Chondrocyte (in vitro differentiated cells): Measurements from ENCODE around the gene ITPR2. TPM values are rescaled to one million over a fixed set of nuclear protein-coding genes. Genes with fewer than 3 reads are reported as not detected.
A peak's percentile ranks its signal among the peaks of the same experiment; 100 is the strongest.

Source experiments
- DNase-seq: peaks from one replicate; pipeline ENCODE4 v3.0.0; 2021; ENCODE audit warnings: mixed read lengths, low spot score
- H3K27ac Mint-ChIP-seq: one replicate; pipeline ENCODE4 v1.8.0; 2021; ENCODE audit warnings: mild to moderate bottlenecking, moderate library complexity, mixed read lengths; ENCODE audit not compliant: unreplicated experiment
- H3K27me3 Mint-ChIP-seq: 2 replicates; pipeline ENCODE4 v1.8.0; 2021; ENCODE audit warnings: low read depth, mixed read lengths
- H3K36me3 Mint-ChIP-seq: 2 replicates; pipeline ENCODE4 v1.8.0; 2021; ENCODE audit warnings: low read depth, mixed read lengths
- H3K4me1 Mint-ChIP-seq: 2 replicates; pipeline ENCODE4 v1.8.0; 2021; ENCODE audit warnings: low read depth, mild to moderate bottlenecking, mixed read lengths
- H3K4me3 Mint-ChIP-seq: one replicate; pipeline ENCODE4 v1.8.0; 2021; ENCODE audit warnings: mild to moderate bottlenecking, moderate library complexity, mixed read lengths; ENCODE audit not compliant: unreplicated experiment
- H3K9me3 Mint-ChIP-seq: 2 replicates; pipeline ENCODE4 v1.8.0; 2021; ENCODE audit warnings: low read depth, mixed read lengths
- CTCF ChIP-seq: fragments of 200-600 bp; sonication (generic); IDR thresholded peaks from 2 replicates; pipeline ENCODE4 v1.5.0; 2021; ENCODE audit warnings: antibody characterized with exemption, mild to moderate bottlenecking, moderate library complexity
- total RNA-seq: library from RNA; stranded (reverse); gene quantifications from 3 replicates; pipeline ENCODE4 v1.2.1, GENCODE V29; 2021

Gene ITPR2
- total RNA-seq, 1 donor from 2014 or later = 18.7 TPM

- no peak for DNase-seq
- Mint-ChIP-seq H3K27me3 (no peaks in the 10 kb centered on the region), H3K27ac (no peak overlapping the region), H3K4me1 (no peaks in the 10 kb centered on the region), H3K4me3 (no peak overlapping the region), H3K9me3 (no peaks in the 10 kb centered on the region), H3K36me3 (peaks cover 12% of the 10 kb centered on the region)
- peak; percentile 19 for TF ChIP-seq CTCF
Observed at GRCh38 chr12:26471560-26471959, 361.4 kb downstream of the ITPR2 start.

- no peak overlapping the region for H3K4me3 Mint-ChIP-seq
- H3K27ac Mint-ChIP-seq = no peak overlapping the region
- DNase-seq = no peak
- H3K27me3 Mint-ChIP-seq = no peaks in the 10 kb centered on the region
- H3K36me3 Mint-ChIP-seq = peaks cover 9% of the 10 kb centered on the region
- TF ChIP-seq CTCF = no peak
- no peaks in the 10 kb centered on the region for H3K9me3 Mint-ChIP-seq
- H3K4me1 Mint-ChIP-seq = no peaks in the 10 kb centered on the region
Observed at GRCh38 chr12:26469421-26470180, 363.4 kb downstream of the ITPR2 start.

GRCh38 chr12:26467351-26467750 lies 365.6 kb downstream of the ITPR2 start:
- Mint-ChIP-seq H3K4me1 (no peaks in the 10 kb centered on the region), H3K27me3 (no peaks in the 10 kb centered on the region), H3K9me3 (no peaks in the 10 kb centered on the region), H3K4me3 (no peak overlapping the region), H3K36me3 (peaks cover 5% of the 10 kb centered on the region), H3K27ac (no peak overlapping the region)
- TF ChIP-seq CTCF = no peak
- DNase-seq = no peak

GRCh38 chr12:26466726-26467125 lies 366.3 kb downstream of the ITPR2 start:
- Mint-ChIP-seq H3K36me3 (peaks cover 5% of the 10 kb centered on the region), H3K9me3 (no peaks in the 10 kb centered on the region), H3K4me1 (no peaks in the 10 kb centered on the region), H3K27ac (no peak overlapping the region), H3K27me3 (no peaks in the 10 kb centered on the region), H3K4me3 (no peak overlapping the region)
- no peak for TF ChIP-seq CTCF
- no peak for DNase-seq

GRCh38 chr12:26465419-26466097 lies 367.4 kb downstream of the ITPR2 start:
- Mint-ChIP-seq H3K4me1 (no peaks in the 10 kb centered on the region), H3K27ac (no peak overlapping the region), H3K9me3 (no peaks in the 10 kb centered on the region), H3K27me3 (no peaks in the 10 kb centered on the region), H3K36me3 (peaks cover 5% of the 10 kb centered on the region), H3K4me3 (no peak overlapping the region)
- TF ChIP-seq CTCF = peak; percentile 17
- DNase-seq = no peak
